NOMO-1 treated with DMSO at 0.1 percent for 48 hours (cell line): ENCODE measurements around the gene CMTM8.

ENCODE experiments used
- DNase-seq: peaks from one replicate; lab custom pipeline; 2025; ENCODE audit not compliant: unreplicated experiment; lab: John Stamatoyannopoulos, UW

Gene CMTM8

DNA sequence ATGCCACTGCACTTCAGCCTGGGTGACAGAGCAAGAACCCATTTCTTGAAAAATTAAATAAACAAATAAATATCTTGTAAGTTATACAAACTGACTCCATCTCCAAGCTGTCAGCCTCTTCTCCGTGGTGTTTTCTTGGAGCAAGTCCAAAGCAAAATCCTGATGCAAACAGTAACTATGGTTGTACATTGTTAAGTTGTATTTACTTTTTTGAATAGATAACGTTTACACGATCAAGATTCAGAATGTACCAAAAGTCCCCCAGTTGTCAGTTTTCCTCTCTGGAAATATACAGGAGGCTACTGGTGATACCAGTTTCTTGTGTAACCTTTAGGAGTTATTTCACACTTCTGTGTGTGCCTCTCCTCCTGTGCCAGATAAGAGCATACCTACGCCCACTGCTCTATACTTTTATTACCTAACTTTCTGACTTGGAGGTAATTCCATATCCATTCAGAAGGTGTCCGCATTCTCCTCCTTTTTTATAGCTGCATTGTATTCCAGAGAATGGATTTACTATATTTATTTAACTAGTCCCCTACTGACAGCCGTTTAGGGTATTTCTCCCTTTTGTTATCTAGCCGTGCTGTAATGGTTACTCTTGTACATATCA is 167.3 kb downstream of the CMTM8 start:
- DNase-seq, result no peak

GRCh38 chr3:32406486-32407408 is 168.3 kb downstream of the CMTM8 start:
- peak; percentile 96 for DNase-seq

DNA sequence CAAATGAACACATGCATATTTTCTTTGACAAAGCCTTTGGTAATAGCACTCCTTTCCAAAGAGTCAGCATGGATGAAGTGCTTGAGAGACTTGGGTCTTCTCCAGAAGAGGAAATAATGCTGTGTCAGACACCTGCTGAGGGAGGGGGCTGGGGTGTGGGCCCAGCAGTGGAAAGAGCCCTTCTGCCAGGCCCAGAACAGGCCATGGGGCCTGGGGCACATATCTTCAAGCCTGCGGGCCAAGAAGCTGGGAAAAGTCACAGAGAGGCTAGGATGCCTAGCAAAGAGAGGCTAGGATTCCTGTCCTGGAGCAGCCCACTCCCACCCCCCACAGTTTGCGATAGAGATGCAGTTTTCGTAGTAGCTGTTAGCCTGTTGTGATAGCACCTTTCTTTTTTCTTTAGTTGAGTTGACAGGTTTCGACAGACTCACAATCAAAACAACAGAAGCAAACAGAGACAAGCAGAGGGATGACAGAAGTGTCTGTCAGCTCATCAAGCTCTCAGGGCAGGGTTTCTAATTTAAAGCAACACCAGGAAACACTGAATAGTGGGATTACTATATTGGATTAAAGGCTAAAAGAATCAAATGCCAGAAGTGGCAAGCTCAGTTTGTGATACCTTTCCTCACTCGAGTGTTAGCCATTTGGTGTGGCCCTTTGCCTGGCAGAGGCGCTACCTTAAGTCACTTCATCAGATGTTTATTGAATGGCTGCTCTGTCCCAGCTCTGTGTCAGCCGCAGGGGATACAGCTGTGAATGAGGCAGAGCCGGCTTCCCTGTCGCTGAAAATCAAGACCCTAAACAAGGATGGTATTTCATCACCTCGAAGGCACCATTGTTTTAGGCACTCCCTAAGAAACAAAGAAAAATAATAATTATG is 172.1 kb downstream of the CMTM8 start:
- no peak for DNase-seq

DNA sequence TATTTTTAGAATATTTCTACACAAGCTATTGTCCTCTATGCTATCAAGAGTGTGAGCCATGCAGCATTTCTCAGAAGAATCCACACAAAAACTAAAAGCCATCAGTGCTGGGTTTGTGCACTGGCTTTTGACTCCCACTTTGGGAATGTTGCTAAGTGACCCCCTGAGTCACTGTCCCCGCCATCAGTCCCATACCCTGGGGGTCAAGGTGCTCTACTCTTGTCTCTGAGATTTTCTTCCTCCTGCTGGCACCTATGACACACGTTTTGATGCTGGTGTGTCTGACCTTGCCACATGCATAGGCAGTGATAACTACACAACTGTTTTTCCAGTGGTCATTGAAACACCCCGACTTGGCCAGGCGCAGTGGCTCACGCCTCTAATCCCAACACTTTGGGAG is 173.0 kb downstream of the CMTM8 start:
- DNase-seq, result no peak

- no peak for DNase-seq
Observed at GRCh38 chr3:32412887-32413286, 174.4 kb downstream of the CMTM8 start.

- no peak for DNase-seq
Observed at GRCh38 chr3:32413845-32414521, 175.5 kb downstream of the CMTM8 start.

DNA sequence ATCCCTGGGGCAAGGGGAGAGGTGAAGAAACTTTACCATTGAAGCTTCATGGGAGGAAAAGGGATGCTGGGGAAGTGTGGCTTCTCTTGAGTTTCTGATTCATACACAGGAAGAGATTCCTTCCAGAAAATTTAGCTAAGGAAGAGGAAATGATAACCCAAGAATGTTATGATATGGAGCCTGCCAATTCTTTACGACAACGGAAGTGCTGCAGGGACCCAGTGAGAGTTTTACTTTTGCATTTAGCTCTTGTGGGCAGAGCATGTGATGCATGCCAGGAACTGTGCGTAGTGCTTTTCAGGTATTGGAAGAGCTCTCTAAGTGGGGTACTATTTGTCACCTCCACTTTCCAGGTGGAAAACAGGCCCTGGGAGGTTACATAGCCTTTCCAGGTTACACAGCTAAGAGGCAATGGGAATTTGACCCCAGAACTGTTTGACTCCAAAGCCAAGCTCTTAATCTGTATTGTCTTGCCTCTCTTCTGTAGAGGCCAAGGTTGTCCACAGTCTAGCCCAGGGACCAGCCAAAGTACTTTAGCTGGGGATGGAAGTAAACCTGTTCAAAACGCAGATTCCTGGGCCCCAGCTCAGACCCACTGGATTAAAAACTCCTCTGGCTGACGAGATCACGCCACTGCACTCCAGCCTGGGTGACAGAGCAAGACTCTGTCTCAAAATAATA is 176.2 kb downstream of the CMTM8 start:
- no peak for DNase-seq

DNA sequence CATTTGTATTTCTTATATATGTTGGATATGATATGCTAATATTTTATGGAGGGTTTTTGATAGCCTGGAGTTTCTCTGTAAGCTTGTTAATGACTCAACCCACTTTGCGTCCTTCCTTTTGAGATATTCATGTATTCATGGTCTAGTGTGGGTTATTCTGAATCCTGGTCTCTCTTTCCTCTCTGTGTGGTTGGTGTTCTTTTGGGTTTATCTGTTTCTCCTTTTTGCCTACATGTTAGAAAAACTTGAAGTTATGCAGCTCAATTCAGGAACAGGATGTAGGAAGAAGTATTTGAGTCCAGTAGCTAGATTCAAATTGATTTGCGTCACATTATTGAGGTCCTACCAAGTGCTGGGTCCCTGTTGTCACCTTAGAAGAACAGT is 181.3 kb downstream of the CMTM8 start:
- peak; percentile 24 for DNase-seq
